PC-3 (cell line): ENCODE measurements around the gene CTXN1.

Source experiments
- EZH2phosphoT487 ChIP-seq: fragments of 300-600 bp; sonication (generic); IDR thresholded peaks from 2 replicates; pipeline ENCODE4 v1.6.1; 2018; ENCODE audit warnings: mild to moderate bottlenecking, antibody characterized with exemption, low read length, borderline replicate concordance
- TF ChIP-seq, protein P1 (sequence below): fragments of 300-600 bp; sonication (generic); conservative IDR thresholded peaks from 2 replicates; pipeline ENCODE4 v1.5.1; 2017; ENCODE audit warnings: antibody characterized with exemption, low read depth, mild to moderate bottlenecking, low read length

DNA sequence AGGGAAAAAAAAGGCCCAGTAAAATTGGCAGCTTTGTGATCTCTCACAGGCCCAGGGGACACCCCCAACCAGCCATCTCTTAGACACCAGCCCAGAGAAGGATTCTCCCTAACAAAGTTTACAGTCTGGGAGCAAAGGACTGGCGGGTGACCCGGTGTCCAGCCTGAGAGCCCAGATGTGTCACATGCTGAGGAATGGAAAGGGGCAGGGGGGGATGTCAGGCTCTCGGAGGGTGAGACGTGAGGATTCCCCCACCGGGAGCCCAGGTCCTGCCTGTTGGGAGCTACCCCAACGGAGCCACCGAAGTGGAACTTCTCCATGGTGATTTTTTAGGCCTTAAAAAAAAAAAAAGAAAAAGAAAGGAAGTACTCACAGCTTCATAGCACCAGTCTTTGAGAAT, 4.8 kb upstream of the CTXN1 start:
- no peak for TF ChIP-seq EZH2phosphoT487
- TF ChIP-seq, protein P1, sequence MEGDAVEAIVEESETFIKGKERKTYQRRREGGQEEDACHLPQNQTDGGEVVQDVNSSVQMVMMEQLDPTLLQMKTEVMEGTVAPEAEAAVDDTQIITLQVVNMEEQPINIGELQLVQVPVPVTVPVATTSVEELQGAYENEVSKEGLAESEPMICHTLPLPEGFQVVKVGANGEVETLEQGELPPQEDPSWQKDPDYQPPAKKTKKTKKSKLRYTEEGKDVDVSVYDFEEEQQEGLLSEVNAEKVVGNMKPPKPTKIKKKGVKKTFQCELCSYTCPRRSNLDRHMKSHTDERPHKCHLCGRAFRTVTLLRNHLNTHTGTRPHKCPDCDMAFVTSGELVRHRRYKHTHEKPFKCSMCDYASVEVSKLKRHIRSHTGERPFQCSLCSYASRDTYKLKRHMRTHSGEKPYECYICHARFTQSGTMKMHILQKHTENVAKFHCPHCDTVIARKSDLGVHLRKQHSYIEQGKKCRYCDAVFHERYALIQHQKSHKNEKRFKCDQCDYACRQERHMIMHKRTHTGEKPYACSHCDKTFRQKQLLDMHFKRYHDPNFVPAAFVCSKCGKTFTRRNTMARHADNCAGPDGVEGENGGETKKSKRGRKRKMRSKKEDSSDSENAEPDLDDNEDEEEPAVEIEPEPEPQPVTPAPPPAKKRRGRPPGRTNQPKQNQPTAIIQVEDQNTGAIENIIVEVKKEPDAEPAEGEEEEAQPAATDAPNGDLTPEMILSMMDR: no peak
